ENCODE results near the gene FAM111A. TPM values are rescaled to one million over a fixed set of nuclear protein-coding genes. Genes with fewer than 3 reads are reported as not detected.

The FAM111A gene
- total RNA-seq, 2 experiments from 2014 or later = 136 to 152 TPM

DNA sequence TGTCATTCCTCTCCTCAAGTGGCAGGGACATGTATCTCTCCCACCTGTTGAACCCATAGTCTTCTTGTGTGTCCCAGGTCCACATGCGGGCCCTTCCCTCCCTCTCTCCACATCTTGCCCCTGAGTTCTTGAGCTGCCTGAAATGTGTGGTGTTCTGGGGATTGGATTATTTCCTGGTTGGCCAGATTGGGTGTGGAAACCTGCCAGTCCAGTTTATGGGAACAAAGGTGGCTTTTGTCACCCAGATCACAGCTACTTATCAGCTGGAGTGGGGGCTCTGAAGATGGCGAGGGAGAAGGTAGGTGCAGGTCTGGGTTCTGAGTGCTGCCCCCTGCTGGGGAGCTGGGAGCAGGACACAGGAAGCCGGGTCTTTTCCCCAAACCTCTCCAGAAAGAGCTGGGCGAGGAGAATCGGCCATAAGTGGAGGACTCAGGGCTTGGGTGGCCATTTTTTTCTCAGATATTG is 43.5 kb downstream of the FAM111A start:
- ATAC-seq = peak; percentile 65
- Mint-ChIP-seq H3K4me3 (no peak overlapping the region), H3K27ac (no peak overlapping the region), H3K4me1 (peaks cover 3% of the 10 kb centered on the region), H3K36me3 (no peaks in the 10 kb centered on the region), H3K27me3 (peaks cover 3% of the 10 kb centered on the region), H3K9me3 (ENCODE audit: low read depth) (no peaks in the 10 kb centered on the region)
- CTCF ChIA-PET = interaction anchor here (0.7 to 4.5 kb wide), 14 partner anchors 8 to 243 kb away, joined by 3 to 57 read pairs (median 5); partner anchors contain the start of gene DTX4
- no peak for DNase-seq

DNA sequence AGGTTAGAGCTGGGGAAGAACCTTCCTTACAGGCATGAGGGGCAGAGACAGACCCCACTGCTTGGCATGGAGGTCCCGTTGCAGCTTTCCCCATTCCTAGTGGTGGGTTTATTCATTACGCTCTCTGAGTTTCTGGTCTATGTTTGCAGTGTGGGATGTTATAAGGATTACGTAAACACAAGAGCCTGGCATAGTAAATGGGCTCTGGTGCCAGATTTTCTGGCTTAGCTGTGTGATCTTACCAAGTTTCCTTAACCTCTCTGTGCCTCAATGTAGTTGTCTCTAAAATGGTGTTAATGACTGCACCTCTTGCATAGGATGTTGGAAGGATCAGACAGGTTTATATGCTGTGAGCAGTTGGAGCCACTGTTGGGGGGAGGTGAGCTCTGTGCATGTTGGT is 44.4 kb downstream of the FAM111A start:
- Mint-ChIP-seq H3K4me3 (no peak overlapping the region), H3K27ac (no peak overlapping the region), H3K36me3 (no peaks in the 10 kb centered on the region), H3K4me1 (peaks cover 4% of the 10 kb centered on the region), H3K27me3 (peaks cover 5% of the 10 kb centered on the region), H3K9me3 (ENCODE audit: low read depth) (no peaks in the 10 kb centered on the region)
- DNase-seq = no peak
- ATAC-seq = no peak
- CTCF ChIA-PET = interaction anchor here (0.8 to 4.5 kb wide), 11 partner anchors 7 to 107 kb away, joined by 3 to 57 read pairs (median 4); partner anchors contain the start of gene DTX4

DNA sequence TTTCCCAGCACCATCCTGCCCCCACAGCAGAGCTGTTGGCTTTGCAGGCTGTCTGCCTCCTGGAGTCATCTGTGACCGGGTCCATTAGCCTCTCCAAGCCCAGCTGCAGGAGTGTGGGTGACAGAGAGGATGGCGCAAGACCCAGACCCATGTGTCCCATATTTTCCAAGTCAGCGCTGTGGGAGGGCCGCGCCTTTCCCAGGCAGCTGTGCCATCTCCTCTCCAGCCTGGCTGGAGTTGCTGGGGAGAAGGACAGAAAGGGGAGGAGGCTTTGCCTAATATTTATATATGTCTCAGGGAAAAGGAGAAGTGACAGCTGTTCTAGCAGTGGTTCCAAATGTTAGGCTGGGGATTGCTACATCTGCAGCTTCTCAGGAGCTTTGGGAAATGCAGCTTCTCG is 44.9 kb downstream of the FAM111A start:
- ATAC-seq (no peak), DNase-seq (no peak)
- H3K9me3 Mint-ChIP-seq (ENCODE audit: low read depth) = no peaks in the 10 kb centered on the region
- H3K27me3 Mint-ChIP-seq = peaks cover 5% of the 10 kb centered on the region
- H3K4me3 Mint-ChIP-seq = no peak overlapping the region
- H3K4me1 Mint-ChIP-seq = peaks cover 4% of the 10 kb centered on the region
- CTCF ChIA-PET = interaction anchor here (1.0 to 4.5 kb wide), 7 partner anchors 9 to 106 kb away, joined by 3 to 57 read pairs (median 10); partner anchors contain the start of gene DTX4
- no peak overlapping the region for H3K27ac Mint-ChIP-seq
- no peaks in the 10 kb centered on the region for H3K36me3 Mint-ChIP-seq

DNA sequence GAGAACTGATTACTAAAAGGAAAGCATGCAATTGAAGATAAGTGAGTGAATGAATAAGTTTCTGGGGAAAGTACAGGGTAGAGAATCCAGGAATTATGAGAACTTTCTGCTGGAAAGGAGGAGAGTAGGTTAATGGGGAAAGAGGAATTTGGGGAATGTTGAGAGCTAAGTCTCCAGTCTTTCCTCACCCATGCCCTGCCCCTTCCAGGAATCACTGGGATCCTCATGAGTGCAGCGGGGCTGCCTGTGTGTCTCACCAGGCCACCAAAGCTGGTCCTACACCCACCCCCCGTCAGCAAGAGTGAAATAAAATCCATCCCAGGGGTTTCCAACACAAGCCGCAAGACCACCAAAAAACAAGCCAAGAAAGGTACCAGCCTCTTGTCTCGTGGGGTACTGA is 46.3 kb downstream of the FAM111A start:
- Mint-ChIP-seq H3K4me3 (no peak overlapping the region), H3K36me3 (no peaks in the 10 kb centered on the region), H3K27me3 (peaks cover 7% of the 10 kb centered on the region), H3K4me1 (peaks cover 4% of the 10 kb centered on the region), H3K27ac (no peak overlapping the region), H3K9me3 (ENCODE audit: low read depth) (no peaks in the 10 kb centered on the region)
- DNase-seq (no peak), ATAC-seq (no peak)
- CTCF ChIA-PET = interaction anchor here (2.3 to 4.5 kb wide), 2 partner anchors 17 to 31 kb away, joined by 7 to 57 read pairs; partner anchors contain the start of gene DTX4

DNA sequence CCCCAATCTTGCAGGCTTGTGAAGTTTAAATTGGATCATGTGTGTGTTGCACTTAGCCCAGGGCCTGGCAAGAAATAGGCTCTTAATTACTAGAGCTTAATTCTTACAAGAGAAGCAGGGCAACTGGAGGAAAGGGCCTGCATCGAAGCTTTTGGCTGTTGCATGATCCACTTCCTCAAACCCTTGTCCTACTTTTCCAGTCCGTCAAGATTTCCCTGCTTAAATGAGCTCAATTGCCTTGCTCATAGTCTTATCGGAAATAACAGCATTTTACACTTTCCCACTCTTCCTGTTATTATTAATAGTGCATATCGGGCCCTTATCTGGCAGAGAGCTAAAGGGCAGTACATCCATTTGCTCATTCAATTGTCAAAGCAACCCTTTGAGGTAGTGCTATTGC is 47.3 kb downstream of the FAM111A start:
- ATAC-seq (no peak), DNase-seq (no peak)
- peaks cover 7% of the 10 kb centered on the region for H3K27me3 Mint-ChIP-seq
- no peaks in the 10 kb centered on the region for H3K9me3 Mint-ChIP-seq (ENCODE audit: low read depth)
- CTCF ChIA-PET = interaction anchor here (1.1 to 2.3 kb wide), 4 partner anchors 11 to 32 kb away, joined by 3 to 10 read pairs (median 6); partner anchors contain the start of gene DTX4
- H3K27ac Mint-ChIP-seq = no peak overlapping the region
- peaks cover 4% of the 10 kb centered on the region for H3K4me1 Mint-ChIP-seq
- no peak overlapping the region for H3K4me3 Mint-ChIP-seq
- no peaks in the 10 kb centered on the region for H3K36me3 Mint-ChIP-seq

DNA sequence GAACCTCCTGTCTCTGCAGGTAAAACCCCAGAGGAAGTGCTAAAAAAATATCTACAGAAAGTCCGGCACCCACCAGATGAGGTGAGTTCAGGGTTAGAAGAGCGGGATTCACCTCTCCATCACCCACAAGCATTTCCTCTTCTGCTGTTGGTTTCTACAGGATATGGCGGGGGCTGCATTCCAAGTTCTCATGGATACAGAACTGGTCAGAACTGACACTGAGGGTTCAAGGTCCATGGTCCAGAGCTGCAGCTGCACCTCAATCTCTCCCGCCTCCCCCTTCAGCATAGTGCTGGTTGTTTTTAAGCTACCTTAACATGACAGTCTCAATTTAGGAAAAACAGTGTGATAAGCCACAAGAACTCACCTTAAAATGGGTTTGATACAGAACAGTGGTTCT is 48.4 kb downstream of the FAM111A start:
- Mint-ChIP-seq H3K4me1 (peaks cover 4% of the 10 kb centered on the region), H3K27me3 (peaks cover 7% of the 10 kb centered on the region), H3K27ac (no peak overlapping the region), H3K4me3 (no peak overlapping the region), H3K9me3 (ENCODE audit: low read depth) (no peaks in the 10 kb centered on the region), H3K36me3 (no peaks in the 10 kb centered on the region)
- CTCF ChIA-PET = no interaction called here
- DNase-seq (no peak), ATAC-seq (no peak)

DNA sequence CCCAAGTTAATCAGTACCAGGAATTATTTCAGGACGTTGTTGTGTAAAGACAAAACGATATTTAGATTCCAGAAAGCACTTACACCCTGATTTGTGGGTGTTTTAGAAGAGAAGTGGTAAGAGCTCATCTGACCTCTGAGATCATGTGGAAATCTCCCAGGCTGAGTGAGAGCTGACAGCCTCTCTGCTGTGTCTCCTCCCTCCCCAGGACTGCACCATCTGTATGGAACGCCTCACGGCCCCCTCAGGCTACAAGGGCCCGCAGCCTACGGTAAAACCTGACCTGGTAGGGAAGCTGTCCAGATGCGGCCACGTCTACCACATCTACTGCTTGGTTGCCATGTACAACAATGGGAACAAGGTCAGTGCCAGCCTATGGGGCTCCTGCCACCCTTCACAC is 49.2 kb downstream of the FAM111A start:
- H3K27ac Mint-ChIP-seq = no peak overlapping the region
- H3K27me3 Mint-ChIP-seq = peaks cover 7% of the 10 kb centered on the region
- H3K4me1 Mint-ChIP-seq = peaks cover 4% of the 10 kb centered on the region
- no peak overlapping the region for H3K4me3 Mint-ChIP-seq
- DNase-seq (no peak), ATAC-seq (no peak)
- H3K9me3 Mint-ChIP-seq (ENCODE audit: low read depth) = no peaks in the 10 kb centered on the region
- CTCF ChIA-PET = interaction anchor here (1.1 to 2.0 kb wide), 2 partner anchors 14 to 20 kb away, joined by 3 to 5 read pairs; partner anchors contain the start of gene DTX4
- H3K36me3 Mint-ChIP-seq = no peaks in the 10 kb centered on the region

DNA sequence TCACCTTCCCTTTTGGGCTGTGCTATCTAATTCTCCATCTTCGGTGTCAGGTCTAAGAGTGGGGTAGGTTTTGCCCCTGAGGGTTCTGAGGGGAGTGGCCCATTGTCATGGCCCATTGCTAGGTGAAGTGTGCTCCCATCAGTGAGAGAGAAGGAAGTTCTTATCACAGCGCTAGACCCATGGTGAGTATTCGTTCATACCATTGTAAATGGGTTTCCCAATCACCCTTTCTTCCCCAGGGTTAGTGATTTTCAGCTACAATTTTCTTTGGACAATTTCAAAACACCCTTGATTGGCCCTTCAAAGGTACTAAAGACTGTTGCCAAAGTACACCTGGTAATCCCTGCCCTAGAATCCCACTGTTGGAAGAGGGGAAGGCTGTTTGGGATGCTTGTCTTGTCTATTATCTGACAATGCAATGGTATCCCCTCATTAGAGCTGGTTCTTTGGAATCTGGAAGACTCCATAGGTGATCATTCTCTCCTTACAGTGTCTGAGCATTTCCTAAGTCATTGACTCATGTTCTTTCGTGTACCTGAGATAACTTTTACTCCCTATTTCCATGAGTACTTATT is 49.9 kb downstream of the FAM111A start:
- no peak for DNase-seq
- CTCF ChIA-PET = interaction anchor here (1.1 to 2.0 kb wide), 2 partner anchors 14 to 21 kb away, joined by 3 to 5 read pairs; partner anchors contain the start of gene DTX4
- ATAC-seq = no peak
- H3K36me3 Mint-ChIP-seq = no peaks in the 10 kb centered on the region
- H3K27me3 Mint-ChIP-seq = peaks cover 7% of the 10 kb centered on the region
- no peaks in the 10 kb centered on the region for H3K9me3 Mint-ChIP-seq (ENCODE audit: low read depth)
- no peak overlapping the region for H3K27ac Mint-ChIP-seq
- no peak overlapping the region for H3K4me3 Mint-ChIP-seq
- peaks cover 4% of the 10 kb centered on the region for H3K4me1 Mint-ChIP-seq

DNA sequence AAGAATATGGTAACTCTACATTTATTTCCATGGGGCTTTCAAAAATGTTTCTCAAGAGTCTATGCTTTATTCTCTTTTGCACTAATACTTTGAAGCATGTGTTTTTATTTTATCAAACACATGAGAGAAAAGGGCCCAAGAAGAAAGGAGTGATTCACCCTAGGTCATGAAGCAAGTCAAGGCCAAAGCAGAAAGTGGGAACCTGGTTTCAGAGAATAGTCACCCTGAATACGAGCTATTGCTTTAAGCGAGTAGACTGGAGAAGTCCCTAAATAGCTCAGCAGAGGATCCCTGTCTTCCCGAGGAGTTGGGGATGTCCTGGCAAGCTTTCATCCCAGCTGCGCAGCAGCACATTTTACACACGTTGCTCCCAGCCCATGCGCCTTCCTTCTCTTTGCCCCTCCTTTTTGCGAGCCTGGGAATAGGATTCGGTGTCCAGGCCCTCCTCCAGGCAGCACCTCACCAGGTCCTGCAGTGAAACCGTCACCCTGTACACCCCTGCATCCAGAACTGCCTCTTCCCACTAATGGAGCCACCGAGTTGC is 51.0 kb downstream of the FAM111A start:
- CTCF ChIA-PET = interaction anchor here (2.0 kb wide), 1 partner anchor 22 kb away, joined by 5 read pairs; the partner anchor contains the start of gene DTX4
- ATAC-seq (no peak), DNase-seq (no peak)
- Mint-ChIP-seq H3K4me3 (no peak overlapping the region), H3K9me3 (ENCODE audit: low read depth) (no peaks in the 10 kb centered on the region), H3K36me3 (no peaks in the 10 kb centered on the region), H3K4me1 (peaks cover 4% of the 10 kb centered on the region), H3K27ac (no peak overlapping the region), H3K27me3 (peaks cover 6% of the 10 kb centered on the region)

DNA sequence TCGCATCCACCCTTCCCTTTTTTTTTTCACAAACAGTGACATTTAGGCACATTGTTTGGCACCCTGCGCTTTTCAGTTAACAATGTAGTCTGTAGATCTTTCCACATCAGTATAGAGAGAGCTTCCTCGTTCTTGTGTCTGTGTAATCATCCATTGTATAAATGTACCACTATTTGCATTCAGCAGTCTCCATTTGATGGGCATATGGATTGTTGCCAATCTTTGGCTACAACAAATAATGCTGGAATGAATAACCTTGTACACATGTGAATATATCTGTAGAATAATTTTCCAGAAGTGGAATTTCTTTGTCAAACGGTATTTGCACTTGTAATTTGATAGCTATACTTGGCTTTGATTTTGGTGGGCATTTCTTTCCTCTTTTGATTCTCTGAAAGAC is 52.9 kb downstream of the FAM111A start:
- Mint-ChIP-seq H3K4me3 (no peak overlapping the region), H3K27ac (no peak overlapping the region), H3K27me3 (peaks cover 5% of the 10 kb centered on the region), H3K9me3 (ENCODE audit: low read depth) (no peaks in the 10 kb centered on the region), H3K4me1 (peaks cover 9% of the 10 kb centered on the region), H3K36me3 (no peaks in the 10 kb centered on the region)
- ATAC-seq (no peak), DNase-seq (no peak)
- CTCF ChIA-PET = interaction anchor here (0.8 to 1.8 kb wide), 3 partner anchors 10 to 24 kb away, joined by 3 to 6 read pairs (median 3); partner anchors contain the start of gene DTX4

DNA sequence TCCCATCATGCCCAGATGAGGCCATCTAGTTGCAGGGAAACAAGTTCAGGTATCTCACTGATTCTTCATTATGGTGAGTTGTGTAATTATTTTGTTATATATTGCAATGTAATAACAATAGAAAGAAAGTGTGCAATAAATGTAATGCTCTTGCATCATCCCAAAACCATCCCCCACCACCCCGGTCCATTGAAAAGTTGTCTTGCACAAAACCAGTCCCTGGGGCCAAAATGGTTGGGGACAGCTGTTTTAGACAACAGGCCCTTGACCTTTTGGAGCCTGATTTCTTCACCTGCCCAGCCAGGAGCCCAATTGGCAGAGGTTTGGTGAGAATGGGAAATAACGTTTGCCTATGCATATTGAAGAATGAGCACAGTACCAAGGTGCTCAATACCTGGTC is 54.1 kb downstream of the FAM111A start:
- CTCF ChIA-PET = interaction anchor here (1.8 kb wide), 1 partner anchor 11 kb away, joined by 6 read pairs; no protein-coding TSS in a partner anchor
- H3K27ac Mint-ChIP-seq = no peak overlapping the region
- peaks cover 3% of the 10 kb centered on the region for H3K27me3 Mint-ChIP-seq
- no peak overlapping the region for H3K4me3 Mint-ChIP-seq
- DNase-seq = no peak
- H3K36me3 Mint-ChIP-seq = no peaks in the 10 kb centered on the region
- H3K9me3 Mint-ChIP-seq (ENCODE audit: low read depth) = no peaks in the 10 kb centered on the region
- ATAC-seq = no peak
- H3K4me1 Mint-ChIP-seq = peaks cover 5% of the 10 kb centered on the region

DNA sequence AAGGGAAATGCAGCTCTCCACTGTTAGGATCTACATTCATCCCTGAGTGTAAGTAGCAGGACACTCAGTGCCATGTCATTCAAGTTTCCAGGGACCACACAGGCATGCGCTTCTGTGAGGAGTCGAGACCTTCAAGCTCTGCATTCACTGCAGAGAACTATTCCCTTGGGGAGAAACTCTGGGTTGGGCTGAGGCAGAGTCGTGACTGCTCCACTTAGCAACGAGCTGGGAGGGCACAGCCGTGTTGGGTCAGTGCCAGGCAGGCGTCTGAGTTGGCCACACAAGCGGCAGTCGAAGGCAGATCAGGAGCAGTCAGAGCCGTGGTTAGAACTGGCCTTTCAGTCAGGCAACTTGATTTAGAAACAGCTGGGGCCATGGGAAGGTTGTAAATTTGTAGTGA is 55.3 kb downstream of the FAM111A start:
- DNase-seq (no peak), ATAC-seq (no peak)
- CTCF ChIA-PET = interaction anchor here (2.1 kb wide), 1 partner anchor 11 kb away, joined by 10 read pairs; no protein-coding TSS in a partner anchor
- H3K4me3 Mint-ChIP-seq = no peak overlapping the region
- H3K4me1 Mint-ChIP-seq = peaks cover 5% of the 10 kb centered on the region
- no peak overlapping the region for H3K27ac Mint-ChIP-seq
- H3K9me3 Mint-ChIP-seq (ENCODE audit: low read depth) = no peaks in the 10 kb centered on the region
- peaks cover under 1% of the 10 kb centered on the region for H3K27me3 Mint-ChIP-seq
- H3K36me3 Mint-ChIP-seq = no peaks in the 10 kb centered on the region

DNA sequence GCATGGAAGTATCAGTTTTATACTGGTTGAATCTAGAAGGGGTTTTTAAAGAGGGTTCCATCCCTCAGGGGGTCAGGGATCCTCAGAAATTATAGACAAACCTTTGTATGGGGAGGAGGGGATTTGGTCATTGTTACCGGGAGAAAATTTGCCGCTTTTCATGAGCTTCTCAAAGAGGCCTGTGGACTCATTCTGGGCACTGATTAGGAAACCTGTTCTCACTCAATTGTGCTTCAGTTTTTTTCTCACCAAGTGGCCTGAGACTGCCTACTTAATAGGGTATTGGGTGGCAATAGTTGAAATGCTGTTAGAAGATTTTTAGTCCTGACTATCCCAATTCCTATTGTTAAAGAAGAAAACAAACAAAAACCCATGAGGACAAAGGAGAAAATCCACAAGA is 56.1 kb downstream of the FAM111A start:
- Mint-ChIP-seq H3K27ac (no peak overlapping the region), H3K4me3 (no peak overlapping the region), H3K9me3 (ENCODE audit: low read depth) (no peaks in the 10 kb centered on the region), H3K27me3 (no peaks in the 10 kb centered on the region), H3K36me3 (no peaks in the 10 kb centered on the region), H3K4me1 (peaks cover 5% of the 10 kb centered on the region)
- DNase-seq = no peak
- CTCF ChIA-PET = interaction anchor here (1.3 to 2.1 kb wide), 3 partner anchors 12 to 27 kb away, joined by 3 to 10 read pairs (median 5); partner anchors contain the start of gene DTX4
- ATAC-seq = no peak

Data from activated CD8-positive, alpha-beta memory T cell treated with anti-CD3 and anti-CD28 coated beads, Interleukin-2, amount 10 ng/mL, durations not matched to agents 7 days and 5 days (primary cell).